Peyer's patch (tissue), 4 donors: ENCODE data around the gene FAM24B. TPM values are rescaled to one million over a fixed set of nuclear protein-coding genes. Genes with fewer than 3 reads are reported as not detected.

Experiments
- DNase-seq, 3 donors: peaks; one replicate each; pipeline ENCODE4 v3.0.0-alpha.2; 2017 to 2019
- H3K27ac ChIP-seq, 4 donors: fragments of 200-600 bp; sonication (generic); one replicate each; pipeline ENCODE4 v1.5.1; 2016 to 2019
- H3K27me3 ChIP-seq, 2 donors: fragments of 200-600 bp; sonication (generic); one replicate each; pipeline ENCODE4 v1.5.1; 2019
- H3K36me3 ChIP-seq, 3 donors: fragments of 200-600 bp; sonication (generic); one replicate each; pipeline ENCODE4 v1.5.1; 2016 to 2019
- H3K4me1 ChIP-seq, 4 donors: fragments of 200-600 bp; sonication (generic); one replicate each; pipeline ENCODE4 v1.5.1; 2016 to 2019
- H3K4me3 ChIP-seq, 4 donors: fragments of 200-600 bp; sonication (generic); 1 replicate in 3 of 4; 2 replicates in 1 of 4; pipeline ENCODE4 v1.5.1; 2016 to 2019; ENCODE audit warnings: mild to moderate bottlenecking in 1 of 4
- H3K9me3 ChIP-seq, 4 donors: fragments of 200-600 bp; sonication (generic); one replicate each; pipeline ENCODE4 v1.5.1; 2016 to 2019; ENCODE audit warnings: mild to moderate bottlenecking in 1 of 4
- CTCF ChIP-seq, 6 experiments: fragments of 450-650 bp in 4 of 6; fragments of 200-600 bp in 2 of 6; sonication (generic) in 1 of 6; IDR thresholded peaks; one replicate each; pipeline ENCODE4 v1.5.1; 2017 to 2019; ENCODE audit warnings: antibody characterized with exemption in 6 of 6, mild to moderate bottlenecking in 3 of 6, moderate library complexity in 1 of 6
- POLR2A ChIP-seq, 2 donors: fragments of 450-650 bp; IDR thresholded peaks; one replicate each; pipeline ENCODE4 v1.5.1; 2017; ENCODE audit warnings: antibody characterized with exemption in 2 of 2, mild to moderate bottlenecking in 2 of 2, moderate library complexity in 2 of 2
- total RNA-seq, 4 donors: library from RNA; depleted of rRNA; stranded (reverse); fragments of >200 nt; gene quantifications; one replicate each; pipeline ENCODE4 v1.1.0, GENCODE V29; 2016

FAM24B gene
- total RNA-seq, 4 donors from 2014 or later, result 3.7 to 6.0 (median 4.9) TPM

GRCh38 chr10:122828716-122829255 is 50.6 kb downstream of the FAM24B start:
- Histone ChIP-seq H3K4me3 (no peak overlapping the region), H3K27me3 (no peaks in the 10 kb centered on the region), H3K27ac (no peak overlapping the region), H3K36me3 (peaks cover 0 to 6% (median 0%) of the 10 kb centered on the region in 3 donors), H3K9me3 (no peaks in the 10 kb centered on the region), H3K4me1 (no peaks in the 10 kb centered on the region)
- TF ChIP-seq CTCF (IDR thresholded peaks at IDR 0.05), result no peak
- no peak for TF ChIP-seq POLR2A (IDR thresholded peaks at IDR 0.05)
- DNase-seq, result no peak

- no peak for DNase-seq
- no peaks in the 10 kb centered on the region for H3K9me3 ChIP-seq
- no peaks in the 10 kb centered on the region for H3K4me1 ChIP-seq
- no peaks in the 10 kb centered on the region for H3K27me3 ChIP-seq
- peaks cover 0 to 5% (median 0%) of the 10 kb centered on the region in 3 donors for H3K36me3 ChIP-seq
- H3K27ac ChIP-seq, result no peak overlapping the region
- no peak overlapping the region for H3K4me3 ChIP-seq
- TF ChIP-seq CTCF (IDR thresholded peaks at IDR 0.05) (no peak), POLR2A (IDR thresholded peaks at IDR 0.05) (no peak)
Measured at GRCh38 chr10:122827302-122827701, 52.1 kb downstream of the FAM24B start.

GRCh38 chr10:122822973-122823690 is 56.2 kb downstream of the FAM24B start:
- no peak overlapping the region for H3K4me3 ChIP-seq
- TF ChIP-seq CTCF (IDR thresholded peaks at IDR 0.05) (no peak), POLR2A (IDR thresholded peaks at IDR 0.05) (no peak)
- H3K4me1 ChIP-seq, result no peaks in the 10 kb centered on the region
- H3K27me3 ChIP-seq, result no peaks in the 10 kb centered on the region
- H3K27ac ChIP-seq, result no peak overlapping the region
- DNase-seq, result no peak
- no peaks in the 10 kb centered on the region for H3K36me3 ChIP-seq
- no peaks in the 10 kb centered on the region for H3K9me3 ChIP-seq

- no peak for DNase-seq
- H3K27ac ChIP-seq, result no peak overlapping the region
- no peaks in the 10 kb centered on the region for H3K36me3 ChIP-seq
- H3K4me3 ChIP-seq, result no peak overlapping the region
- TF ChIP-seq POLR2A (IDR thresholded peaks at IDR 0.05) (no peak), CTCF (IDR thresholded peaks at IDR 0.05) (no peak)
- H3K9me3 ChIP-seq, result no peaks in the 10 kb centered on the region
- no peaks in the 10 kb centered on the region for H3K27me3 ChIP-seq
- H3K4me1 ChIP-seq, result no peaks in the 10 kb centered on the region
Measured at GRCh38 chr10:122821808-122822207, 57.6 kb downstream of the FAM24B start.

GRCh38 chr10:122815458-122815857 is 63.9 kb downstream of the FAM24B start:
- DNase-seq, result no peak
- no peaks in the 10 kb centered on the region for H3K9me3 ChIP-seq
- H3K36me3 ChIP-seq, result no peaks in the 10 kb centered on the region
- H3K27me3 ChIP-seq, result no peaks in the 10 kb centered on the region
- no peak overlapping the region for H3K27ac ChIP-seq
- no peak overlapping the region for H3K4me3 ChIP-seq
- H3K4me1 ChIP-seq, result no peaks in the 10 kb centered on the region
- no peak for TF ChIP-seq POLR2A (IDR thresholded peaks at IDR 0.05)
- no peak for TF ChIP-seq CTCF (IDR thresholded peaks at IDR 0.05)
